Neural progenitor cell (in vitro differentiated cells): Measurements from ENCODE around the gene TMEM248. TPM values are rescaled to one million over a fixed set of nuclear protein-coding genes. Genes with fewer than 3 reads are reported as not detected.

Experiments
- DNase-seq: peaks from one replicate; pipeline ENCODE4 v3.0.0-alpha.2; 2016; ENCODE audit warnings: low spot score
- H2AFZ ChIP-seq: fragments of 200-600 bp; sonication (generic); replicated peaks from 2 replicates; pipeline ENCODE4 v1.6.1; 2016; ENCODE audit warnings: antibody characterized with exemption
- H3F3A ChIP-seq: fragments of 200-600 bp; sonication (generic); 2 replicates; pipeline ENCODE4 v1.6.1; 2016; ENCODE audit warnings: antibody characterized with exemption, low read depth
- H3K27ac ChIP-seq: fragments of 200-600 bp; sonication (generic); 2 replicates; pipeline ENCODE4 v1.5.1; 2016; ENCODE audit warnings: mild to moderate bottlenecking
- H3K27me3 ChIP-seq: fragments of 200-600 bp; sonication (generic); 2 replicates; pipeline ENCODE4 v1.6.1; 2016; ENCODE audit warnings: mild to moderate bottlenecking, moderate library complexity
- H3K36me3 ChIP-seq: fragments of 200-600 bp; sonication (generic); 2 replicates; pipeline ENCODE4 v1.5.1; 2016
- H3K4me1 ChIP-seq: fragments of 200-600 bp; sonication (generic); 2 replicates; pipeline ENCODE4 v1.6.1; 2016; ENCODE audit warnings: mixed run types
- H3K4me2 ChIP-seq: fragments of 200-600 bp; sonication (generic); 2 replicates; pipeline ENCODE4 v1.6.1; 2016
- H3K4me3 ChIP-seq: fragments of 200-600 bp; sonication (generic); 2 replicates; pipeline ENCODE4 v1.5.1; 2016
- H3K79me2 ChIP-seq: fragments of 200-600 bp; sonication (generic); 2 replicates; pipeline ENCODE4 v1.6.1; 2016; ENCODE audit warnings: low read depth
- H3K9ac ChIP-seq: fragments of 200-600 bp; sonication (generic); 2 replicates; pipeline ENCODE4 v1.6.1; 2016
- H3K9me3 ChIP-seq: fragments of 200-600 bp; sonication (generic); 2 replicates; pipeline ENCODE4 v1.5.1; 2016; ENCODE audit warnings: low read depth
- H4K20me1 ChIP-seq: fragments of 200-600 bp; sonication (generic); 2 replicates; pipeline ENCODE4 v1.6.1; 2016; ENCODE audit warnings: low read depth
- H3K27ac Mint-ChIP-seq: 3 replicates; pipeline ENCODE4 v1.8.0; 2021; ENCODE audit warnings: mixed read lengths
- H3K27me3 Mint-ChIP-seq: 2 replicates; pipeline ENCODE4 v1.8.0; 2022; ENCODE audit warnings: low read depth, mild to moderate bottlenecking, inconsistent platforms, moderate library complexity, mixed read lengths; ENCODE audit not compliant: insufficient read depth
- H3K36me3 Mint-ChIP-seq: 3 replicates; pipeline ENCODE4 v1.8.0; 2021; ENCODE audit warnings: mixed read lengths
- H3K4me1 Mint-ChIP-seq: 3 replicates; pipeline ENCODE4 v1.8.0; 2021; ENCODE audit warnings: mixed read lengths
- H3K4me3 Mint-ChIP-seq: 3 replicates; pipeline ENCODE4 v1.8.0; 2021; ENCODE audit warnings: mild to moderate bottlenecking, moderate library complexity, mixed read lengths
- H3K9me3 Mint-ChIP-seq: 3 replicates; pipeline ENCODE4 v1.8.0; 2020; ENCODE audit warnings: mixed read lengths
- EZH2 ChIP-seq: fragments of 200-600 bp; sonication (generic); IDR thresholded peaks from 2 replicates; pipeline ENCODE4 v1.6.1; 2017; ENCODE audit warnings: antibody characterized with exemption, mild to moderate bottlenecking, moderate library complexity
- EZH2phosphoT487 ChIP-seq: fragments of 200-600 bp; sonication (generic); IDR thresholded peaks from 2 replicates; pipeline ENCODE4 v1.6.1; 2017; ENCODE audit warnings: antibody characterized with exemption
- total RNA-seq: library from RNA; depleted of rRNA; stranded (reverse); fragments of >200 nt; gene quantifications from 2 replicates; pipeline ENCODE4 v1.2.3, GENCODE V29; 2015; ENCODE audit warnings: low replicate concordance
- TF ChIP-seq, protein P1 (sequence below): fragments of 200-600 bp; sonication (generic); IDR thresholded peaks from 2 replicates; pipeline ENCODE4 v1.5.1; 2017; ENCODE audit warnings: antibody characterized with exemption, mild to moderate bottlenecking

The TMEM248 gene
- total RNA-seq, 1 donor from 2014 or later: 59.9 TPM

DNA sequence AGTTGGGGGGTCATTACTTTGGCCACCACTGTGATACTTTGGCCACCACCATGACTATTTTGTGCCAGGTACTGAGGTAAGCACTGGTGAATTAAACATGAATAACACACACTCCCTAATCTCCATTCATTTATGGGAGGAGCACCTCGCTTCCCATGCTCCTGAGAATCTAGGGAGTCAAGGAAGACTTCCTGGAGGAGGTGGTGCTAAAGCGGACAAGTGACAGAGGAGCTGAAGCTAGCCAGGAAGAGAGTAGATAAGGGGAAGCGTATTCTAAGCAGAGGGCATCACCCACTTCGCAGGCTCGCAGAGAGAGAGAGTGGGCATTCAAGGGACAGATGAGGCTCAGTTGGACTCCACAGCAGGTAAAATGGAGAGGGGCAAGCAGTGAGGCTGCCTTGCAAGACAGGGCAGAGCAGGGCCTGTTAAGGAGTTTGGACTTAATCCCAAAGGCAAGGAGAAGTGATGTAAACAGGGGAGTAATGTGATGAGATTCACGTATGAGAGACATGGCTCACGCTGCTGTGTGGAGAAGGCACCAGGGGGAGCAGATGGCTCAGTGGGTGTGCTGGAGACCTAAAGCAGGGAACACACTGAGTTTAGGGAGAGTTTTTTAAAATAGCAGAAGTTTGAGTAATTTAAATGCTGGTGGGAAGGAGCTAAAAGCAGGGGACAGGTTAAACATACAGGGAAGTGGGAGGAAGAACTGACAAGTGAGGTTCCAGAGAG, 21.3 kb upstream of the TMEM248 start:
- Mint-ChIP-seq H3K4me3 (no peak overlapping the region), H3K27ac (no peak overlapping the region), H3K4me1 (no peaks in the 10 kb centered on the region), H3K36me3 (peaks cover 6% of the 10 kb centered on the region), H3K9me3 (no peaks in the 10 kb centered on the region), H3K27me3 (peaks cover 2% of the 10 kb centered on the region)
- no peak overlapping the region for H3K27ac ChIP-seq
- H3F3A ChIP-seq: peaks cover under 1% of the 10 kb centered on the region
- no peaks in the 10 kb centered on the region for H3K27me3 ChIP-seq
- no peaks in the 10 kb centered on the region for H3K4me1 ChIP-seq
- H3K9me3 ChIP-seq: no peaks in the 10 kb centered on the region
- no peak overlapping the region for H3K9ac ChIP-seq
- DNase-seq: no peak
- H2AFZ ChIP-seq: no peak overlapping the region
- no peak overlapping the region for H3K4me2 ChIP-seq
- TF ChIP-seq EZH2: no peak
- no peak for TF ChIP-seq EZH2phosphoT487
- TF ChIP-seq, protein P1, sequence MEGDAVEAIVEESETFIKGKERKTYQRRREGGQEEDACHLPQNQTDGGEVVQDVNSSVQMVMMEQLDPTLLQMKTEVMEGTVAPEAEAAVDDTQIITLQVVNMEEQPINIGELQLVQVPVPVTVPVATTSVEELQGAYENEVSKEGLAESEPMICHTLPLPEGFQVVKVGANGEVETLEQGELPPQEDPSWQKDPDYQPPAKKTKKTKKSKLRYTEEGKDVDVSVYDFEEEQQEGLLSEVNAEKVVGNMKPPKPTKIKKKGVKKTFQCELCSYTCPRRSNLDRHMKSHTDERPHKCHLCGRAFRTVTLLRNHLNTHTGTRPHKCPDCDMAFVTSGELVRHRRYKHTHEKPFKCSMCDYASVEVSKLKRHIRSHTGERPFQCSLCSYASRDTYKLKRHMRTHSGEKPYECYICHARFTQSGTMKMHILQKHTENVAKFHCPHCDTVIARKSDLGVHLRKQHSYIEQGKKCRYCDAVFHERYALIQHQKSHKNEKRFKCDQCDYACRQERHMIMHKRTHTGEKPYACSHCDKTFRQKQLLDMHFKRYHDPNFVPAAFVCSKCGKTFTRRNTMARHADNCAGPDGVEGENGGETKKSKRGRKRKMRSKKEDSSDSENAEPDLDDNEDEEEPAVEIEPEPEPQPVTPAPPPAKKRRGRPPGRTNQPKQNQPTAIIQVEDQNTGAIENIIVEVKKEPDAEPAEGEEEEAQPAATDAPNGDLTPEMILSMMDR: no peak
- peaks cover 5% of the 10 kb centered on the region for H4K20me1 ChIP-seq
- no peak overlapping the region for H3K4me3 ChIP-seq
- no peaks in the 10 kb centered on the region for H3K36me3 ChIP-seq
- no peaks in the 10 kb centered on the region for H3K79me2 ChIP-seq

DNA sequence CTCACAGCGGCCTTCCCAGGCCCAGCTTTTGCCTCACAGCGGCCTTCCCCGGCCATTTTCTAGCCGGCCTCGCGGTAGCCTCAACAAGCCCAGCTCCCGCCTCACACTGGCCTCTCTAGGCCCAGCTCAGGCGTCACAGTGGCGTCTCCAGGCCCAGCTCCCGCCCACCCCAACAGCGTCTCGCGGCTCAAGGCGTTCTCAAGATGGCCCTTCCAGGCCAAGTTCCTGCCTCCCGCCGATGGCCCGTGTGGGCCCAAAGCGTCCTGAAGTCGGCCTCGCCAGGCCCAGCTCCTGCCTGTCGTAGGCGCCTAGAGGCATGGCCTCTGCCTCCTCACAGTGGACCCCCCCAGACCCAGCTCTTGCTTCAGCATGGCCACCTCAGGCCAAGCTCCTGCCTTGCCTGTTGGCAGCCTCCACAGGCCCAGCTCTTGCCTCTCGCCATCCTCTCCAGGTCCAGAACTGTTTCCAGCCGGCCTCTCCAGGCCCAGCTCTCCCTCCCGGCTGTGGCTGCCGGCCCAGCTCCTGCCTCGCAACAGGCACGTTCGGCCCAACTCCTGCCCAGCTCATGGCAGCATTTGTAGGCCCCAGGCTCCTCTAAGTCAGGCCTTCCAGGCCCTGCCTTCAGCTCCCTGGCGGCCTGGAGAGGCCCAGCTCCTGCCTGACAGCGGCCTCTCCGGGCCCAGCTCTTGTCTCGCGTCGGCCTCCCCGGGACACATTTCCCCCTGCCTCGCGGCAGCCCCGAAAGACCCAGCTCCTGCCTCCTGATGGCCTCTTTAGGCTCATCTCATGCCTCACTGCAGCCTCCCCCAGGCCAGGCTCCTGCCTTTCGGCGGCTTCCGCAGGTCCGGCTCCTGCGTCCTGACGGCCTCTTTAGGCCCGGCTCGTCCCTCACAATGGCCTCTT, 18.8 kb upstream of the TMEM248 start:
- Histone ChIP-seq H3K9ac (no peak overlapping the region), H3K79me2 (no peaks in the 10 kb centered on the region), H3K4me3 (no peak overlapping the region), H3K36me3 (no peaks in the 10 kb centered on the region), H3F3A (no peaks in the 10 kb centered on the region), H3K9me3 (no peaks in the 10 kb centered on the region), H3K4me2 (no peak overlapping the region), H4K20me1 (no peaks in the 10 kb centered on the region), H2AFZ (no peak overlapping the region), H3K27ac (no peak overlapping the region), H3K4me1 (no peaks in the 10 kb centered on the region), H3K27me3 (no peaks in the 10 kb centered on the region)
- no peak overlapping the region for H3K27ac Mint-ChIP-seq
- TF ChIP-seq, protein P1: no peak
- TF ChIP-seq EZH2phosphoT487 (no peak), EZH2 (no peak)
- H3K36me3 Mint-ChIP-seq: peaks cover 6% of the 10 kb centered on the region
- no peak for DNase-seq
- no peak overlapping the region for H3K4me3 Mint-ChIP-seq
- no peaks in the 10 kb centered on the region for H3K9me3 Mint-ChIP-seq
- H3K27me3 Mint-ChIP-seq: peaks cover 2% of the 10 kb centered on the region
- H3K4me1 Mint-ChIP-seq: no peaks in the 10 kb centered on the region

DNA sequence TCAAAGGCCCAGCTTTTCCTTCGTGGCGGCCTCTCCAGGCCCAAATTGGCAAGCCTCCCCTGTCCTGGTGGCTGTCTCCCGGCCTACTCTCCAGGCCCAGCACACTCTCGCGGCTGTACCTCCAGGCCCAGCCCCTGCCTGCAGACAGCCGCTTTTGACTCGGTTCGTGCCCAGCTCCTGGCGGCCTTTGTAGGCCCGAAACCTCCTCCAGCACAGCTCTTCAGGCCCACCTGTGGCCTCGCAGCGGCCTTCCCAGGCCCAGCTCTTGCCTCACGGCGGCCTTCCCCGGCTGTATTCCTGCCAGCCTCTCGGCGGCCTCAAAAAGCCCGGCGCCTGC, 18.2 kb upstream of the TMEM248 start:
- no peak for DNase-seq
- H3K36me3 ChIP-seq: no peaks in the 10 kb centered on the region

More for the DNA sequence above, 18.2 kb upstream of the TMEM248 start:
- Histone ChIP-seq H3K4me1 (no peaks in the 10 kb centered on the region), H3K4me2 (no peak overlapping the region), H3K4me3 (no peak overlapping the region), H3K27ac (no peak overlapping the region), H4K20me1 (no peaks in the 10 kb centered on the region), H3K9me3 (no peaks in the 10 kb centered on the region), H3K9ac (no peak overlapping the region), H3K27me3 (no peaks in the 10 kb centered on the region), H3K79me2 (no peaks in the 10 kb centered on the region), H3F3A (no peaks in the 10 kb centered on the region), H2AFZ (no peak overlapping the region)
- TF ChIP-seq, protein P1: no peak
- TF ChIP-seq EZH2phosphoT487 (no peak), EZH2 (no peak)
- Mint-ChIP-seq H3K27me3 (peaks cover under 1% of the 10 kb centered on the region), H3K36me3 (peaks cover 6% of the 10 kb centered on the region), H3K27ac (no peak overlapping the region), H3K9me3 (no peaks in the 10 kb centered on the region), H3K4me1 (no peaks in the 10 kb centered on the region), H3K4me3 (no peak overlapping the region)
